NAMALWA (cell line): ENCODE results near the gene LRRC32.

ENCODE experiments used
- DNase-seq: peaks from one replicate; pipeline ENCODE4 v3.0.0-alpha.2; 2015; ENCODE audit warnings: low spot score

LRRC32 gene

GRCh38 chr11:76678321-76678720, 7.8 kb upstream of the LRRC32 start:
- DNase-seq = no peak

DNA sequence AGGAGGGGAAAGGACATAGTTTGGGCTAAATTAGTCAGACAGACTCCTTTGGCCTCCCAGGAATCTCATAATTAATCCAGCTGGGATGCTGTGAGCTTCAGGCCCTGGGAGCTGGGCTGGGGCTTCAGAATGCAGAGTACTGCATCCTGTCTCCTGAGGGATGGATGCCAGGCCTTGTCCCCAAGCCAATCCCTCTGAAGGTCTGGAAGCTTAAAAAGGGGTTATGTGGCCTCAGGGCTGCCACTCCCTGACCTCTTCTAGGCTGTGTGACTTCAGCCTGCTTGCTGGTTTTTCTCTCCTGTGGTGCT, 6.9 kb upstream of the LRRC32 start:
- DNase-seq = no peak

- peak; percentile 52 for DNase-seq
These were observed 6.3 kb upstream of the LRRC32 start for GRCh38 chr11:76676636-76677457.

DNA sequence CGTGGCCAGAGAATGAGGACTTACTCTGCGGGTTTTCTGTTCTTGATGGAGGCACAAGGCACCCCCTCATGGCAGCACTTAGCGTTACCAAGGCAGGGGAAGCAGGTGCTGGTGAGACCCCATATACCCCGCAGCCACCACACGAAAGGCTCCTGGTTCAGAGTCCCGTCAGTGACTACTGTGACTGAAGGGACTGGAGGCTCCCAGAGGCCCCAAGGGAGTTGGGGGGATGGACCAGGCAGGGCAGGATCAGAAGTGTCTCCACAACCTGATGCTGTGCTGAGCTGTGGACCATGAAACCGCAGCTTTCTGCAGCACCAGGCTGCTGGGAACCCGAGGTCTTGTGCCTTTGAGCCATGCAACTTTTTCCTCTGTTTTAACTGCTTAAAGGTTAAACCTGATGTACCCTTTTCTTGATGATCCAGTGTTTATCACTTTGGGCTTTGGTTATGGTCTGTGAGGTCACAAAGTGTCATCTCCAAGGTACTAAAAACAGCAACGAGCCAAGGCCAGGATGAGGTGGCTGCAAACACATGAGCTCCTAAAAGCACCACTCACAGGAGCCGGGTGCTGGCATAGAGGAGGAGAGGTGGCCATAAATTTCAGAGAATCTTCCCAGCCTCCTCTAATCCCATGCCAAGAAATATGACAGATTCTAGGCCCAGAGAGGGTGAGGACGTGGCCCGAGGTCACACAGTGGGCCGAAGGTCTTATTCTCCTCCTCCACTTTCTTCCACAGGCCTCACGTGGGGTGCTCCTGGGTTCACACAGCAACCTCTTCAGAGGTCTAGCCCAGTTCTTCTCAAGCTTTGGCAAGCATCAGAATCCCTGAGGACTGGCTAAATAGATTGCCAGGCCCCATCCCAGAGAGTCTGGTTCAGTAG, 4.2 kb upstream of the LRRC32 start:
- peak; percentile 85 for DNase-seq

- DNase-seq = peak; percentile 37
These were observed 2.9 kb upstream of the LRRC32 start for GRCh38 chr11:76673176-76674142.

DNA sequence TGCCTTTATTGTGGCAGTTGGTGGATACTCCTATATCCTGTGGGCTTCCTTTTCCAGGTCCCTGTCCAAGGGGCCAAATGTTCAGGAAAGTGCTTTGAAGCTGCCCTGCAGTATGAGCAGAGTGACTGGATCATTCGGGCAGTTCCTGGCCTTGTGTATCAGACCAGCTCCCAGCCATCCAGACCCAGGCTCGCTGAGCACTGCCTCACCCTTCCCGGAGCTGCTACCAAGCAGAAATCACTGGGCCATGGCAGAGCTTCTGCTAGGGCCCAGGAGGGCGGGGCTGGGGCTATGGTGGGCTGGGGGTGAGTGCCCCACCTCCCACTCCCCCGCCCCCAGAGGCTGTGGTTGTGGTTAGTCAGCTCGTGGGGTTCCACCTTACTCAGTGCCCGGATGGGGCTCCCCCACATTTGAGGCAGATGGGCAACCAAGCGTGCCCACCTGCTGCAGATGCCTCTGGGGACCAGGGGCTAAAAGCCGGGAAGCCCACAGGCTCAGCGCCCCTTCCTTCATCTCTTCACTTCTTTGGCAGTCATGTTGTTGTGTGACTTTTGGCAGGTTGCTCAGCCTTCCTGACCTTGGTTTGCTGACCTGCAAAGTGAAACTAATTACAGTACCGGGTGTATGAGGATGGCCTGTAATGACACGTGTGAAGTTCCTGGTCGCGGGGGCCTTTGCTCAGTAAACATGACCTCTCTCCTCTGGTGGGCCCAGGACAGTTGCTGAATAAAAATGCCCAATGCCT, 2.1 kb upstream of the LRRC32 start:
- peak; percentile 75 for DNase-seq

- DNase-seq = no peak
These were observed 1.2 kb upstream of the LRRC32 start for GRCh38 chr11:76671626-76672309.

DNA sequence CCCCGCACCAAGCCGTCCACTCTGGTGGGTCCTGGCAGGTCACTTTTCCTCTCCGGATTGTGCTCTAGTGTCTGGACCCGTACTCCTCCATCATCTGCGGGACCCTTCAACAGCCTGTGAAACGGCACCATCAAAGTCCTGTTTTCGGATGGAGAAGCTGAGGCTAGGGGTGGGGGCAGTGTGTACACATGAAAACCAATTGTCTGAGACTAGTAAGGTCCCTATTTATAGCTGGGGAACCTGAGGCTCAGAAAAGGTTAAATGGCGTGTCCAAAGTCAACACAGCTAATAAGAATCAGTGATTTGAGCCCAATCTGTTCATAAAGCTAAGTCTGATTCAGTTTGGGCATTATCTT, 668 bp upstream of the LRRC32 start:
- peak; percentile 49 for DNase-seq

- DNase-seq = peak; percentile 22
These were observed 554 bp downstream of the LRRC32 start for GRCh38 chr11:76669901-76670484.

GRCh38 chr11:76668362-76669155, 2.0 kb downstream of the LRRC32 start:
- no peak for DNase-seq

DNA sequence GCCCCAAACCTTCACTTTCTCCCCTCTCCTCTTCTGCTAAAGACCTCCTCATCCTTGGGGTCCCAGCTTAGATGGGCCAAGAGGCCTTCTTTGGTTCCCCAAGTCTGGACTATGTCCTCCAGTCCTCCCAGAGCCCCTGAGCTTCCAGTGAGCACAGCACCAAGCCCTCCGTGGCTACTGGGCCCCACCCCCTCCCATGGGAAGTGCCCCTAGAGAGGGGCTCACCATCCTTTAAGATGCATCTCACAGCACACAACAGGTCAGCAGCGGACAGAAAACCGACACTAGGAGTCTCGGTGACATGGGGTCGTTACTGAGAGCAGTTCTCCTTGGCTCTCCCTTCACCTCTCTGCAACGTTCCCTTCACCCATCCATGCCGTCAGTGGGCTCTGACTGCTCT, 2.7 kb downstream of the LRRC32 start:
- DNase-seq = no peak

DNA sequence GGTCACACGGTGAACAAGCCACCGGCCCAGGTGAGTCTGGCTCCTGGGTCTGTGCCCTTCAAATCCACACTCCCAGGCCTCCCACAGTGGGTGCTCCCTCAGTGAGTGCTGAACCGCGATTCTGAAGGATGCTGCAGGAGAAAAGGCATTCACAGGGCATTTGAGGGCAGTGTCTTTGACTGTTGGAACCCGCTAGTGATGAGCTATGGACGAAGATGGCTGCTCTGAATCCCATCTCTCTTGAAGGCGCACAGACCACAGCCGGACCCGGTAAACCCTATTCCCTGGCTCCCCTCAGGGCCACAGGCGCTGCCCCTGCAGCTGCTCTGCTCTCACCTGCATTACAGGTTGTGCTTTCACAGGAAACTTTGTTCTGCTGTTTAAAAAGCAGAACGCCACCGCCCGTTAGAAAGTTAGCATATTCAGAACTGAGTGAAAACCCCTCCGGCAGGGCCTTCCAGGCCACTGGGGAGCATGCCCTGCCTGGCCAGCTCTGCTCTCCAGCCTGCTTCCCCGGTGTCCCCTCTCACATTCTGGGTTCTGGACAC, 3.2 kb downstream of the LRRC32 start:
- no peak for DNase-seq

GRCh38 chr11:76666830-76667229, 3.7 kb downstream of the LRRC32 start:
- DNase-seq = no peak

- DNase-seq = no peak
These were observed 4.1 kb downstream of the LRRC32 start for GRCh38 chr11:76666408-76666807.

DNA sequence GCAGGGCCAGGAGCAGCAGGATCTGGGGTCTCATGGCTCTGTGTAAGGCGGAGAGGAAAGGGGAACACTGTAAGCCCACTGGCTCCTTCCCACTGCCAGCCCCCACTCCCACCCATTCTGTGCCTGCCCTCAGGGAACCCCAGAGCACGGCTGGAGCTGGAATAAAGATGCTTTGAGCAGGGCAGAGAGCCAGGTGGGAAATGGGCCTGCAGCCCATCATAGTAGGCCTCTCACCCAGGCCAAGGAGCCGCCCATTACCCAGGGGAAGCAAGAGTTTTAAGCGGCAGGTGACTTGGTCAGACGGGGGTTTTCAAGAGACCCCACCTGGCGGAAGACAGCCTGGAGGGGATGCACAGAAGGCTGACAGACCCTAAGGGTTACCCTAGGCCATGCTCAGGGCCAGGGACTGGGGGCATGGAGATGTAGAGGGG, 4.6 kb downstream of the LRRC32 start:
- DNase-seq = no peak

GRCh38 chr11:76665172-76665571, 5.4 kb downstream of the LRRC32 start:
- no peak for DNase-seq

GRCh38 chr11:76664578-76665061, 5.9 kb downstream of the LRRC32 start:
- peak; percentile 50 for DNase-seq

GRCh38 chr11:76663912-76664440, 6.6 kb downstream of the LRRC32 start:
- no peak for DNase-seq

- DNase-seq = no peak
These were observed 7.1 kb downstream of the LRRC32 start for GRCh38 chr11:76663486-76663810.
